Measurements from ENCODE around the gene WDR93.
A peak's percentile ranks its signal among the peaks of the same experiment; 100 is the strongest.
"Not testable (repeated sequence)": the region's sequence is repeated elsewhere in the genome, so short reads cannot be mapped to it uniquely, and the experiment has no call there.

WDR93 gene

GRCh38 chr15:89673165-89673512 lies 17.5 kb upstream of the WDR93 start:
- no peaks in the 10 kb centered on the region for H3K36me3 ChIP-seq (ENCODE audit: control insufficient read depth, low read depth, low read length)
- H3K4me1 ChIP-seq (ENCODE audit: control insufficient read depth, low read depth, low read length) = no peaks in the 10 kb centered on the region
- no peak overlapping the region for H3K9ac ChIP-seq (ENCODE audit: low read length)
- H3K27me3 ChIP-seq (ENCODE audit: control insufficient read depth, insufficient read depth, low read length) = no peaks in the 10 kb centered on the region
- no peak overlapping the region for H3K27ac ChIP-seq (ENCODE audit: low read length)
- H3K9me3 ChIP-seq (ENCODE audit: control insufficient read depth, low read depth, low read length) = no peaks in the 10 kb centered on the region
- no peak overlapping the region for H3K4me3 ChIP-seq (ENCODE audit: low read length)

DNA sequence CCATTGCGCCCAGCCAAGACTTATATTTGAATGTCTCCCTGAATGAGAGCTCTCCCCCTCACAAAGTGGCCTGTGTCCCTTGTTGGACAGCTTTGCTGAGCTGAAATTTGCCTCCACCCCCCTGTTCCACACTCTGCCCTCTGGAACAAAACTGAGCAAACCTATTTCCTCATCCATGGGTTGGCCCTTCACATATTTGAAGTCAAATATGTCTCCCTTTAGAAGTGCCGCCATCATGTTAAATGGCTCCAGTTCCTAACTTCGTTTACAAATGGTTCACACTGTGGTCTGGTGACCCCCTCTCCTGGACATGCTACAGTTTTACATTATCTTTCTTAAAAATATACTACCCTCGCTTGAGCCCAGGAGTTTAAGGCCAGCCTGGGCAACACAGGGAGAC lies 16.1 kb upstream of the WDR93 start:
- Histone ChIP-seq H3K9me3 (ENCODE audit: control insufficient read depth, low read depth, low read length) (no peaks in the 10 kb centered on the region), H3K36me3 (ENCODE audit: control insufficient read depth, low read depth, low read length) (no peaks in the 10 kb centered on the region), H3K27ac (ENCODE audit: low read length) (no peak overlapping the region), H3K4me3 (ENCODE audit: low read length) (no peak overlapping the region), H3K4me1 (ENCODE audit: control insufficient read depth, low read depth, low read length) (no peaks in the 10 kb centered on the region), H3K9ac (ENCODE audit: low read length) (no peak overlapping the region), H3K27me3 (ENCODE audit: control insufficient read depth, insufficient read depth, low read length) (no peaks in the 10 kb centered on the region)

DNA sequence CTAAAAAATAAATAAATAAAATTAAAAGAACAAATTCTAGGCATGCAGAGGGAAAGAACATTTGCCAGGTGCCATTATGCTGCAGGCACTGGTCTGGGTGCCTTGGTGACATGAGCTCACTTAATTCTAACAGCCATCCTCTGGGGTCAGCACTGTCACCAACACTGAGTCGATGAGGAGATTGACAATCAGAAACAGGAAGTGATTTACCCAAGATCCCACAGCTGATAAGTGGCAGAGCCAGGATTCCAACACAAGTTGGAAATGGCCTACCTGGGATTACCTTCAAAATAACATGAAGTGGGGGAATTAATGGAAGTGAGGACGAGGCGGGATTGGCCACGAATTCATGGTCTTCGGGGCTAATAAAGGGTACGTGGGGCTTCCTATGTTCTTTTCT lies 15.0 kb upstream of the WDR93 start:
- H3K4me3 ChIP-seq (ENCODE audit: low read length) = no peak overlapping the region
- no peak overlapping the region for H3K27ac ChIP-seq (ENCODE audit: low read length)
- no peaks in the 10 kb centered on the region for H3K9me3 ChIP-seq (ENCODE audit: control insufficient read depth, low read depth, low read length)
- no peak overlapping the region for H3K9ac ChIP-seq (ENCODE audit: low read length)
- no peaks in the 10 kb centered on the region for H3K4me1 ChIP-seq (ENCODE audit: control insufficient read depth, low read depth, low read length)
- no peaks in the 10 kb centered on the region for H3K27me3 ChIP-seq (ENCODE audit: control insufficient read depth, insufficient read depth, low read length)
- no peaks in the 10 kb centered on the region for H3K36me3 ChIP-seq (ENCODE audit: control insufficient read depth, low read depth, low read length)

GRCh38 chr15:89677381-89677780 lies 13.2 kb upstream of the WDR93 start:
- Histone ChIP-seq H3K4me3 (ENCODE audit: low read length) (no peak overlapping the region), H3K9me3 (ENCODE audit: control insufficient read depth, low read depth, low read length) (no peaks in the 10 kb centered on the region), H3K4me1 (ENCODE audit: control insufficient read depth, low read depth, low read length) (no peaks in the 10 kb centered on the region), H3K27me3 (ENCODE audit: control insufficient read depth, insufficient read depth, low read length) (no peaks in the 10 kb centered on the region), H3K9ac (ENCODE audit: low read length) (no peak overlapping the region), H3K27ac (ENCODE audit: low read length) (no peak overlapping the region), H3K36me3 (ENCODE audit: control insufficient read depth, low read depth, low read length) (no peaks in the 10 kb centered on the region)

- Histone ChIP-seq H3K27ac (ENCODE audit: low read length) (no peak within 1 kb of the TSS), H3K9me3 (ENCODE audit: control insufficient read depth, low read depth, low read length) (no peaks in the 10 kb centered on the region), H3K4me1 (ENCODE audit: control insufficient read depth, low read depth, low read length) (no peaks in the 10 kb centered on the region), H3K27me3 (ENCODE audit: control insufficient read depth, insufficient read depth, low read length) (no peaks in the 10 kb centered on the region), H3K36me3 (ENCODE audit: control insufficient read depth, low read depth, low read length) (no peaks in the 10 kb centered on the region), H3K4me3 (ENCODE audit: low read length) (no peak within 1 kb of the TSS), H3K9ac (ENCODE audit: low read length) (no peak within 1 kb of the TSS)
These were observed 11.4 kb upstream of the WDR93 start, which contains the start of gene PLIN1 for GRCh38 chr15:89679212-89679611. PLIN1 (minus strand) TSS chr15:89679367; CDS start chr15:89677489, 1,878 bp downstream.

DNA sequence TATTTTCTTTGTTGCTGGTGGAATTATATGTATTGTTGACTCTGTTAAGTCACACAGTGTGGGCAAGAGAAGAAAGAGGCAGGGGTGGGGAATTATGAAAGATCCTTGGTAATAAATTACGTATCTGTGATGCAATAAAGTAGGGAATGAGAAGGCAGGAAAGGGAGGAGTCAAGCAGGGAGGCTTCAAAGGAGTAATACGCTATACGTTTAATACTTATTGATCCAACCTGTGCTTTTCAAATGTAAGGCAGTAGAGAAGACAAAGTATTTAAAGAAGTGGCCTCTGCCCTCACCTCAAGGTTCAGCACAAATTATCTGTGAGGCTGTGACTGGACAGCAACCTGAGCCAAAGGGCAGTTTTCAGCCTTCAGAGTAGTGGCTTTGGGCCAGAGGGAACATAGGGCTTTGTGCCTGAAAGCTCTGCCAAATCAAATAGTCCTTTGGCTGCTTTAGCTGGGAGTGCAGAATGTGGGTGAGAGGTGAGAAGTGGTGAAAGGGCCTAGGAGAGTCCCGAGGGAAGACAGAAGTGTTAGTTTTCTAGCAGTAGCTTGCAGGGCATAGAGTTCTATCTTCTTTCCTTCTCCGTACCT lies 10.2 kb upstream of the WDR93 start:
- Histone ChIP-seq H3K4me3 (ENCODE audit: low read length) (no peak overlapping the region), H3K27me3 (ENCODE audit: control insufficient read depth, insufficient read depth, low read length) (no peaks in the 10 kb centered on the region), H3K36me3 (ENCODE audit: control insufficient read depth, low read depth, low read length) (no peaks in the 10 kb centered on the region), H3K27ac (ENCODE audit: low read length) (no peak overlapping the region), H3K9ac (ENCODE audit: low read length) (no peak overlapping the region), H3K9me3 (ENCODE audit: control insufficient read depth, low read depth, low read length) (no peaks in the 10 kb centered on the region), H3K4me1 (ENCODE audit: control insufficient read depth, low read depth, low read length) (no peaks in the 10 kb centered on the region)

GRCh38 chr15:89681146-89681545 lies 9.5 kb upstream of the WDR93 start:
- no peak overlapping the region for H3K27ac ChIP-seq (ENCODE audit: low read length)
- no peak overlapping the region for H3K9ac ChIP-seq (ENCODE audit: low read length)
- no peaks in the 10 kb centered on the region for H3K4me1 ChIP-seq (ENCODE audit: control insufficient read depth, low read depth, low read length)
- no peaks in the 10 kb centered on the region for H3K36me3 ChIP-seq (ENCODE audit: control insufficient read depth, low read depth, low read length)
- no peaks in the 10 kb centered on the region for H3K9me3 ChIP-seq (ENCODE audit: control insufficient read depth, low read depth, low read length)
- H3K27me3 ChIP-seq (ENCODE audit: control insufficient read depth, insufficient read depth, low read length) = no peaks in the 10 kb centered on the region
- H3K4me3 ChIP-seq (ENCODE audit: low read length) = no peak overlapping the region

- no peaks in the 10 kb centered on the region for H3K36me3 ChIP-seq (ENCODE audit: control insufficient read depth, low read depth, low read length)
- H3K4me1 ChIP-seq (ENCODE audit: control insufficient read depth, low read depth, low read length) = no peaks in the 10 kb centered on the region
- no peaks in the 10 kb centered on the region for H3K9me3 ChIP-seq (ENCODE audit: control insufficient read depth, low read depth, low read length)
- H3K27ac ChIP-seq (ENCODE audit: low read length) = no peak overlapping the region
- H3K4me3 ChIP-seq (ENCODE audit: low read length) = no peak overlapping the region
- H3K27me3 ChIP-seq (ENCODE audit: control insufficient read depth, insufficient read depth, low read length) = peaks cover 13% of the 10 kb centered on the region
- H3K9ac ChIP-seq (ENCODE audit: low read length) = no peak overlapping the region
These were observed 4.6 kb upstream of the WDR93 start for GRCh38 chr15:89685995-89686394.

DNA sequence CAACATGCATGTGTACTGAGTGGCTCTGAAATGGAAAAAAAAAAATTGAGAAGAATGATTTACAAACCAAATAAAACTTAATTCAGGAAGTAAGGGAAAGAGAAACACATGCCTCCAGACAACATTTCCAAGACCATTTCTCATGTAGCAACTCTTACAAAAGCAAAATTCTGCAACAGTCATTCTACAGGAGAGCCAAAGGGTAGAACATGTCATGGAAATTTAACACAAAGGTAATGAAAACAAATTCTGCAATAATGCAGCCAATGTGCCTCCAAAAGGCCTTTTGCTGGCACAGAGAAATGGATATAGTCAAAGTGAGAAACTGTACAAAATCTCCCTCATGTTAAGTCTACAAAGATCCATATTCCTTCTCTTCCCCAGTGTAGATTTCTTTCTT lies 4.1 kb upstream of the WDR93 start:
- no peak overlapping the region for H3K9ac ChIP-seq (ENCODE audit: low read length)
- H3K27ac ChIP-seq (ENCODE audit: low read length) = no peak overlapping the region
- H3K36me3 ChIP-seq (ENCODE audit: control insufficient read depth, low read depth, low read length) = no peaks in the 10 kb centered on the region
- H3K4me3 ChIP-seq (ENCODE audit: low read length) = no peak overlapping the region
- H3K4me1 ChIP-seq (ENCODE audit: control insufficient read depth, low read depth, low read length) = no peaks in the 10 kb centered on the region
- H3K9me3 ChIP-seq (ENCODE audit: control insufficient read depth, low read depth, low read length) = no peaks in the 10 kb centered on the region
- H3K27me3 ChIP-seq (ENCODE audit: control insufficient read depth, insufficient read depth, low read length) = peaks cover 13% of the 10 kb centered on the region

- H3K4me1 ChIP-seq (ENCODE audit: control insufficient read depth, low read depth, low read length); H3K27ac ChIP-seq (ENCODE audit: low read length); H3K36me3 ChIP-seq (ENCODE audit: control insufficient read depth, low read depth, low read length); H3K9me3 ChIP-seq (ENCODE audit: control insufficient read depth, low read depth, low read length): not testable (repeated sequence)
- peak overlapping the region; percentile 81 for H3K4me3 ChIP-seq (ENCODE audit: low read length)
- peak overlapping the region; percentile 24 for H3K9ac ChIP-seq (ENCODE audit: low read length)
- H3K27me3 ChIP-seq (ENCODE audit: control insufficient read depth, insufficient read depth, low read length) = peaks cover 24% of the 10 kb centered on the region
These were observed 708 bp upstream of the WDR93 start for GRCh38 chr15:89689930-89690275.

GRCh38 chr15:89693091-89693490 lies 2.5 kb downstream of the WDR93 start:
- Histone ChIP-seq H3K9ac (ENCODE audit: low read length) (no peak overlapping the region), H3K36me3 (ENCODE audit: control insufficient read depth, low read depth, low read length) (no peaks in the 10 kb centered on the region), H3K4me1 (ENCODE audit: control insufficient read depth, low read depth, low read length) (no peaks in the 10 kb centered on the region), H3K27ac (ENCODE audit: low read length) (no peak overlapping the region), H3K4me3 (ENCODE audit: low read length) (no peak overlapping the region), H3K9me3 (ENCODE audit: control insufficient read depth, low read depth, low read length) (no peaks in the 10 kb centered on the region), H3K27me3 (ENCODE audit: control insufficient read depth, insufficient read depth, low read length) (peaks cover 31% of the 10 kb centered on the region)

DNA sequence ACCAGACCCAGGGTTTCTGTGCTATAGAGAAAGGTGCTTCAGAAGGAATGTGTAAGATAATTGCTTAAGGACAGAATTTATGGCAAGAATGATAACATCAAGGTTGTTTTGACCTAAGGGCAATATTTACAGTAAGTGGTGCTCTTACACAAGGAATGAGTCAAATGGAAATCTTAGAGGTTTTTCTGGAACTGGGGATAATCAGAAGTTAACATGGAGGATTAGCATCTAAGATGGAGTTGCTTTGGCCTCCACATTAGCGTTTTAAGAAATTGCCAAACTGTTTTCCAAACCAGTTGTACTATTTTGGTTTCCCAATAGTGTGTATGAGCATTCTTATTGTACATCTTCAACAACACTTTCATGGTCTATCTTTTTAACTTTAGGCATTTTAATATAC lies 3.1 kb downstream of the WDR93 start:
- Histone ChIP-seq H3K9ac (ENCODE audit: low read length) (no peak overlapping the region), H3K4me1 (ENCODE audit: control insufficient read depth, low read depth, low read length) (no peaks in the 10 kb centered on the region), H3K27ac (ENCODE audit: low read length) (no peak overlapping the region), H3K27me3 (ENCODE audit: control insufficient read depth, insufficient read depth, low read length) (peaks cover 31% of the 10 kb centered on the region), H3K9me3 (ENCODE audit: control insufficient read depth, low read depth, low read length) (no peaks in the 10 kb centered on the region), H3K36me3 (ENCODE audit: control insufficient read depth, low read depth, low read length) (no peaks in the 10 kb centered on the region), H3K4me3 (ENCODE audit: low read length) (no peak overlapping the region)

Data from iPS-18a (cell line).